ENCODE data around the gene EXPH5. TPM values are rescaled to one million over a fixed set of nuclear protein-coding genes. Genes with fewer than 3 reads are reported as not detected.

EXPH5 gene
- total RNA-seq, 1 experiment from 2014 or later: 1.5 TPM

- DNase-seq (ENCODE audit: low read depth): no peak
Measured at GRCh38 chr11:108512708-108513107, 80.9 kb downstream of the EXPH5 start.

DNA sequence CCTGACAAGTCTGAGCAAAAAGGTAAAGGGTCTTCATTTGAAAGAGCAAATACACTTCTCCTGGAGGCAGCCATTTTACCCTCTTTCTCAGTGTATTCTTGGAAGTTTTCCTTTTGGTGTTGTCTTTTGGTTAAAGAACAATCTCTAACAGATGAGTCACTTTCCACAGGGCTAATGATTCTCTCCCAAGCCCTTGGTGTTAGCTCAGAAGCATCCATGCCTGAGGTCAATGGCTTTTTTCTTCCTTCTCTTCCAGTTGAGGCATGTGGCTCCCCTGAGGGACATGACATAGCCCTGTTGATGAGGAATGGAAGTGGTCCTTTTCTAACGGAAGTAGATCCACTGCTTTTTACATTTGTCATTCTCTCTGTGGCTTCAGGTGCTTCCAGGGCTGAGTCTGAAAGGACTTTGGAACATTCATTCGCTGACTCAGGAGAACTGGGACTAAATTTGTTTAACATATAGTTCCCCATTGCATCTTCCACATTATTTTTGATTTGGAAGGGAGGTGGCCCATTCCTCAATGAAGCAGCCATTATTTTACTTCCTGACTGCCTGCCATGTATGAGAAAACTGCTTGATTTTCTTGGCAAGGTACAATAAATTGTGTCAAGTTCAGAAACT is 81.6 kb downstream of the EXPH5 start:
- DNase-seq (ENCODE audit: low read depth): peak; percentile 66

- no peak for DNase-seq (ENCODE audit: low read depth)
Measured at GRCh38 chr11:108508653-108509593, 84.6 kb downstream of the EXPH5 start.

DNA sequence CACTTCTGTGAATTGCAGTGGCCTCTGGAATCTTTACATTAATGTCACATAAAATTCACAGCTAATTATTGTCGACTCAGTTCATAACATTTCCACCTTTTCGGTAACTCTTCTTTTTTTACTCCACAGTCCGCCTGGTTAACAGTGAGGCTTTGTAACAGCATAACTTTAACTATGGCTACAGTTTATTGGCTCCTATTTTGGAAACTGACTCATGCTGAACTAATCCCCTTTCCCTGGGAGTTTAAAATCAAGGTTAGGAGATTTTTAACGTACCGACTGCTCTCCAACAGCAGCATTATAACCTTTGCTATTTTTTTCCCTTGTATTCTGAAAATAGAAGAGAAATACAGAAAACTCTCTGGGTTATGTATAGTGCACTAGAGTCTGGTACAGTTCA is 92.2 kb downstream of the EXPH5 start:
- no peak for DNase-seq (ENCODE audit: low read depth)

- DNase-seq (ENCODE audit: low read depth): no peak
Measured at GRCh38 chr11:108500721-108501120, 92.8 kb downstream of the EXPH5 start.

- no peak for DNase-seq (ENCODE audit: low read depth)
Measured at GRCh38 chr11:108500169-108500568, 93.4 kb downstream of the EXPH5 start.

DNA sequence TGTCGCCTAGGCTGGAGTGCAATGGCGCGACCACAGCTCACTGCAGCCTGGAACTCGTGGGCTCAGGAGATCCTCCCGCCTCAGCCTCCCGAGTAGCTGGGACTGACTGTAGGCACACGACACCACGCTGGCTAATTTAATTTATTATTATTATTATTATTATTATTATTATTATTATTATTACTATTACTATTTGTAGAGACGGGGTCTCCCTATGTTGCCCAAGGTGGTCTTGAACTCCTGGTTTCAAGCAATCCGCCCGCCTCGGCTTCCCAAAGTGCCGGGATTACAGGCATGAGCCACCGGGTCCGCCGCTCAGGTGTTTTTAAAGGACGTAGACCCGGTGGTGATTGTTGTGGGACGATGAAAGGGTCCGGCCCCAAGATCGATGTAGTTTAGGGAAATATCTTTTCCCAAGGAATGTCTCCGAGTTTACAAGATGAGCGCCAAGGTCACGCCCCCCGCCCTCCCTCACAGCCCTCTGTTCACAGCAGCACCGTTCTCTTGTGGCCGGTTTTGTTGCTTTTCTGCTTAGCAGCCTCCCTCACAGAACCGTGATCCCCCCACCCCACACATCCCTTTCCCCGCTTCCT is 94.7 kb downstream of the EXPH5 start:
- no peak for DNase-seq (ENCODE audit: low read depth)

GRCh38 chr11:108498046-108498815 is 95.3 kb downstream of the EXPH5 start, which contains the start of gene POGLUT3:
Gene POGLUT3 (minus strand): TSS chr11:108498384. CDS start chr11:108498366, 18 bp downstream.
- peak; percentile 75 for DNase-seq (ENCODE audit: low read depth)

DNA sequence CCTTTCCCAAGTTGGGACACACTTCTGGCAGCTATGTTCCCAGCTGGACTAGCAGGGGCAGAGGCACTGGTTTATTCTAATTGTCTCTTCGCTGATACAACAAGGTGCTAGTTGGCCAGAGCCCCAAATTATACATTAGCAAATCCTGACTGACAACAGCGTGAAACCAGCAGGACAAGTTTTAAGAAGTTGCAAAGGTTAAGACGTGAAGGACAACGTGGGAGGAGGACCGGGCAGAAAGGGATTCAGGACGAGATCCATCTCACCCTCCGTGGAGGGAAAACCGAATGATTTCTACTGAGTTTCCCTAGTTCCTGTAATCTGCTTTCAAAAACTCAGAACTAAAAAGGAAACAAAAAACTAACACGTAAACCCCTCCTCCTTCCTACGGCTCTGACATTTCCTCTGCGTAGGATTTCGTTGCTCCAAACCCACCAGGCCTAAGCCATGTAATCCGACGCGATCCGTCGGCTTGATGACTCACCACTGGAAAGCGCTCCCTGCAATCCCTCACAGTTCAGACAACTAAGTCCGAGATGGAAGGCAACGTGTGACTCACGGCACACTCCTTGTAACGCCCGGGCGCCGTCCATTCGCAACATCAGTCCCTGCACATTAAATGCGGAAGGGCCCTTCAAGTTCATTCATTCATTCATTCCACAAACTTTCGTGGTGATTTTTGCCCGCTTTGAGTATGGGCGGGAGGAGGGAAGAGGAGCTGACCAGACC is 96.1 kb downstream of the EXPH5 start:
- peak; percentile 97 for DNase-seq (ENCODE audit: low read depth)

- no peak for DNase-seq (ENCODE audit: low read depth)
Measured at GRCh38 chr11:108496643-108497256, 96.8 kb downstream of the EXPH5 start.

GRCh38 chr11:108495326-108495725 is 98.2 kb downstream of the EXPH5 start:
- no peak for DNase-seq (ENCODE audit: low read depth)

- no peak for DNase-seq (ENCODE audit: low read depth)
Measured at GRCh38 chr11:108494182-108494581, 99.4 kb downstream of the EXPH5 start.

- DNase-seq (ENCODE audit: low read depth): no peak
Measured at GRCh38 chr11:108491936-108492335, 101.6 kb downstream of the EXPH5 start.

DNA sequence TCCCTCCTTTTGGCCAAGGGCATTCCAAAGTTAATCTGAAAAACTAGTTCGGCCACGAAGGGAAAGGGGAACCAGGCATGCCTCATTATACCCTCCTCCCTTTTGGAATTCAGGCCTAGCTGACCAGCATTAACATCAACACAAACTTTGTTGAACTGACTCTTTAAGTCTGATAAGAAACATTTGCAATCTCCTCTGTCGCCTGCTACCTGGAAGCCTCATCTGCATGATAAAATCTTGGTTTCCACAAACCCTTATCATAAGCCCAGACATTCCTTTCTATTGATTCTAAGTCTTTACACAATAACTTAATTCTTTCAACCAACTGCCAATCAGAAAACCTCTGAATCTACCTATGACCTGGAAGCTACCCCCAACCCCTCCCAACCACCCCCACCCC is 106.7 kb downstream of the EXPH5 start:
- DNase-seq (ENCODE audit: low read depth): no peak

GRCh38 chr11:108486331-108486730 is 107.2 kb downstream of the EXPH5 start:
- no peak for DNase-seq (ENCODE audit: low read depth)

DNA sequence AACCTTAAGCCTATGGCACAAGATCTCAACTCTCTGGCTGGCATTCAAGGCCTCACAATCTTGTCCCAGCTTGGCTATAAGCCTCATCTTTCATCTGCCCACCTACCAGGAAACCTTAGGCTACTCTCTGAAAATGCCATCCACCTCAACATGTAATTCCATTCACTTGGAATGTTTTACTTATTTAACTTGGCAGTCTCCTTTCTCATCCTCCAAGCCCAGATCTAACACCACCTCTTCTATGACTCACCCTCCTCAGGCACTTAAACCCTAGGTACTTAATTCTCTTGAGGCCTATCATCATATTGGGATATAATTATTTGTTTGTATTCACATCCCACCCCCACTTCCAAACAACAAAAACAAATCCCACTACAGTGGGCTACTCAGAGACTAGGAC is 110.4 kb downstream of the EXPH5 start:
- DNase-seq (ENCODE audit: low read depth): no peak

GRCh38 chr11:108474664-108475463 is 118.7 kb downstream of the EXPH5 start:
- no peak for DNase-seq (ENCODE audit: low read depth)

DNA sequence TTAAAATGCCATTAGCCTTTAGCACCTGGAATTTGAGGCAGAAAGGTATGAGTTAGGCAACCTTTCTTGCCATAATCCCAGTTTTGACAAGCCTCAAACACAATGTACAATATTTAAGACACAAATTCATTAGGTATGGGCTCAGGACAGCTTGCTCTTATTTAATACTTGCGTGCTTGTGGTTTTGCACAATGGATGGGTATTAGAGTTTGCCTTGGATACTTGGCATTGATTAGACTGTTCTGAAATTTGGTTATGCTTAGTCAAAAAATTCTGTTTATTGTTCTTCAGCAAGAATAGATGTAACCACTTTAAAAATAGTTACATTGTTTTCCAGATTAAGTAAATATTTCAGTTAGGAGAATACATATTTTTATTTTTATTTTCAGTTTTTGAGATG is 120.9 kb downstream of the EXPH5 start:
- DNase-seq (ENCODE audit: low read depth): no peak

GRCh38 chr11:108468478-108468864 is 125.1 kb downstream of the EXPH5 start:
- DNase-seq (ENCODE audit: low read depth): no peak

Data from Daoy (cell line).